ENCODE results near the gene HIGD2B. TPM values are rescaled to one million over a fixed set of nuclear protein-coding genes. Genes with fewer than 3 reads are reported as not detected.
"Not testable (repeated sequence)": the region's sequence is repeated elsewhere in the genome, so short reads cannot be mapped to it uniquely, and the experiment has no call there.

The HIGD2B gene
- polyA plus RNA-seq, 1 experiment: not detected

DNA sequence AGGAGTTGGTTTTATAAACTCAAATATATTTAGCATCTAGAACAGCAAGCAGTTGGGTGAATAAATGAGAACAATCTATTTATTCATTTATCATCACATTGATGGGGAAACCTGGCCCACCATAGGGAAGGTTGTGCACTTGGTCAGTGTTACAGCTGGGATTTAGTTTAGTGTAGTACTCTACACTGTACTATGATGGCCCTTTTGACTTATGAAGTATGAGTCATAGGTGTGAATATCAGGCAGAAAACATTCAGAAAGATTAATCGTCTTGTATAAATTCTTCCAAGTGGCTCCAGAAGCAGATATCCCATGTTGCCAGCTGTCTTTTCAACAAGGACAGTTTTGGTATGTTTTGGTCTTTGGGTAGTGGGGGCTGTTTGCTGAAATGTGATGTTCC lies 38.0 kb upstream of the HIGD2B start:
- no peak for DNase-seq (ENCODE audit: low read depth, low spot score)
- Histone ChIP-seq H3K27me3 (ENCODE audit: control insufficient read depth, insufficient read depth, low read length) (no peaks in the 10 kb centered on the region), H3K27ac (ENCODE audit: low read depth, low read length) (no peak overlapping the region), H3K9me3 (ENCODE audit: control insufficient read depth, insufficient read depth, low read length) (no peaks in the 10 kb centered on the region), H3K4me3 (ENCODE audit: low read depth, low read length) (no peak overlapping the region)
- TF ChIP-seq, protein P1, sequence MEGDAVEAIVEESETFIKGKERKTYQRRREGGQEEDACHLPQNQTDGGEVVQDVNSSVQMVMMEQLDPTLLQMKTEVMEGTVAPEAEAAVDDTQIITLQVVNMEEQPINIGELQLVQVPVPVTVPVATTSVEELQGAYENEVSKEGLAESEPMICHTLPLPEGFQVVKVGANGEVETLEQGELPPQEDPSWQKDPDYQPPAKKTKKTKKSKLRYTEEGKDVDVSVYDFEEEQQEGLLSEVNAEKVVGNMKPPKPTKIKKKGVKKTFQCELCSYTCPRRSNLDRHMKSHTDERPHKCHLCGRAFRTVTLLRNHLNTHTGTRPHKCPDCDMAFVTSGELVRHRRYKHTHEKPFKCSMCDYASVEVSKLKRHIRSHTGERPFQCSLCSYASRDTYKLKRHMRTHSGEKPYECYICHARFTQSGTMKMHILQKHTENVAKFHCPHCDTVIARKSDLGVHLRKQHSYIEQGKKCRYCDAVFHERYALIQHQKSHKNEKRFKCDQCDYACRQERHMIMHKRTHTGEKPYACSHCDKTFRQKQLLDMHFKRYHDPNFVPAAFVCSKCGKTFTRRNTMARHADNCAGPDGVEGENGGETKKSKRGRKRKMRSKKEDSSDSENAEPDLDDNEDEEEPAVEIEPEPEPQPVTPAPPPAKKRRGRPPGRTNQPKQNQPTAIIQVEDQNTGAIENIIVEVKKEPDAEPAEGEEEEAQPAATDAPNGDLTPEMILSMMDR (IDR thresholded peaks at IDR 0.05; ENCODE audit: low read depth, low read length): no peak
- ChIA-PET CTCF (interaction anchor here (0.9 to 4.0 kb wide), 3 partner anchors 10 to 550 kb away, joined by 4 to 73 read pairs (median 54); no protein-coding TSS in a partner anchor), POLR2A (no interaction called here)

DNA sequence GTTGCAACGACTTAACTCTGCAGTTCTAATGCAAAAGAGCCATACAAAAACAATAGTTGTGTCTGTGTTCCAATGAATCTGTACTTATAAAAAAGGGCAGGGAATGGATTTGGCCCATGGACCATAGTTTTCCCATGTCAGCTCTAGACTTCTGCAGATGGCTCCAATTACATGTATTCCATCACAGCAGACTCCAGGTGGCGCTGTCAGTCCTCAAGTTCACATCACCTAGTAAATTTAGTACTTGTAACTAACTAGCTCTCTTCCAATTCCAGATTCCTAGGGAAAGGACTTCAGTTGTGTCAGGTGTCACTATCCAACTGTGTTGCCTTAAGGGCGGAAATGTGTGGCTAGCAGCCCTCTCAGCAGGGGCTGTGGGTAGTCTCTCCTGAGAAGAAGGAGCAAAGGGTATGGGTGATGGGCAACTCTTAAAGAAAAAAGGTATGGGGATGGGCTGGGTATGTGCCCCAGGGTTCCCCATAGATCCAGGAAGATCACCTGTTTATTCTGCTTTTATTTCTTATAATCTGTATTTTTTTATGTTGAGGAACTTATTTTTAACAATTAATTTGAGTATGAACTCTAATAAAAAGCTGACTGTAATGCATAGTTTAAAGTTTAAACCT lies 36.2 kb upstream of the HIGD2B start:
- Histone ChIP-seq H3K27me3 (ENCODE audit: control insufficient read depth, insufficient read depth, low read length) (no peaks in the 10 kb centered on the region), H3K9me3 (ENCODE audit: control insufficient read depth, insufficient read depth, low read length) (no peaks in the 10 kb centered on the region), H3K27ac (ENCODE audit: low read depth, low read length) (no peak overlapping the region), H3K4me3 (ENCODE audit: low read depth, low read length) (no peak overlapping the region)
- TF ChIP-seq, protein P1 (IDR thresholded peaks at IDR 0.05; ENCODE audit: low read depth, low read length): peak; percentile 79
- CTCF ChIA-PET: interaction anchor here (0.7 to 4.0 kb wide), 34 partner anchors 9 to 558 kb away, joined by 3 to 73 read pairs (median 6); no protein-coding TSS in a partner anchor
- DNase-seq (ENCODE audit: low read depth, low spot score): peak; percentile 47
- POLR2A ChIA-PET: no interaction called here

DNA sequence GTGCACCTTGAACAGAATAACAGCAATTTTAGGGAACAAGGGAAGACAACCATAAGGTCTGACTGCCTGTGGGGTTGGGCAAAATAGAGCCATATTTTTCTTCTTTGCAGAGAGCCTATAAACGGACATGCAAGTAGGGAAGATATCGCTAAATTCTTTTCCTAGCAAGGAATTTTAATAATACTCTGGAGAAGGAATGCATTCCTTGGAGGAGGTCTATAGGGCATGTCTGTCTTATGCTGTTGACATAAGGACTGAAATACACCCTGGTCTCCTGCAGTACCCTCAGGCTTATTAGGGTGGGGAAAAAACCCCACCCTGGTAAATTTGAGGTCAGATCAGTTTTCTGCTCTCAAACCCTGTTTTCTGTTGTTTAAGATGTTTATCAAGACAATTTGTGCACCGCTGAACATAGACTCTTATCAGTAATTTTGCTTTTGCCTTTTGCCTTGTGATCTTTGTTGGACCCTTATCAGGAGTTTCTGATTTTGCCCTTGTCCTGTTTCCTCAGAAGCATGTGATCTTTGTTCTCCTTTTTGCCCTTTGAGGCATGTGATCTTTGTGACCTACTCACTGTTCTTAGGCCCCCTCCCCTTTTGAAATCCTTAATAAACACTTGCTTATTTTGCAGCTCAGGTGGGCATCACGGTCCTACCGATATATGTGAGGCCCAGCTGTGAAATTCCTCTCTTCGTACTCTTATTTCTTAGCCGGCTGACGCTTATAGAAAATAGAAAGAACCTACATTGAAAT lies 22.7 kb upstream of the HIGD2B start:
- CTCF ChIA-PET: interaction anchor here (1.4 kb wide), 1 partner anchor 13 kb away, joined by 5 read pairs; no protein-coding TSS in a partner anchor
- H3K27me3 ChIP-seq (ENCODE audit: control insufficient read depth, insufficient read depth, low read length); DNase-seq (ENCODE audit: low read depth, low spot score); POLR2A ChIA-PET; H3K4me3 ChIP-seq (ENCODE audit: low read depth, low read length); H3K9me3 ChIP-seq (ENCODE audit: control insufficient read depth, insufficient read depth, low read length); H3K27ac ChIP-seq (ENCODE audit: low read depth, low read length): not testable (repeated sequence)

DNA sequence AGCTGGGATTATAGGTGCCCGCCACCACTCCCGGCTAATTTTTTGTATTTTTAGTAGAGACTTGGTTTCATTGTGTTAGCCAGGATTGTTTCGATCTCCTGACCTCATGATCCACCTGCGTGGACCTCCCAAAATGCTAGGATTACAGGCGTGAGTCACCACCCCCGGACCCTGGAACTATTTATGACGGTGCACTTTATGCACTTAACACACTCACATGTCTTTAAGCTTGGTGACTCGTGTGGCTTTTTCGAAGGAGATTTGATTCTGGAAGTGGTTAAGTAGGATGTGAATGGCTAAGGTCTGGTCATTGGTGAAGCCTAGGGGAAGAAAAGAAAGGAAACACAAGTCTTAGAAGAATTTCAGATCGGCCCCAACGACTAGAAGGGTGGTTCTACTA lies 20.3 kb upstream of the HIGD2B start:
- TF ChIP-seq, protein P1 (IDR thresholded peaks at IDR 0.05; ENCODE audit: low read depth, low read length): no peak
- Histone ChIP-seq H3K9me3 (ENCODE audit: control insufficient read depth, insufficient read depth, low read length) (no peaks in the 10 kb centered on the region), H3K27me3 (ENCODE audit: control insufficient read depth, insufficient read depth, low read length) (no peaks in the 10 kb centered on the region), H3K27ac (ENCODE audit: low read depth, low read length) (no peak overlapping the region), H3K4me3 (ENCODE audit: low read depth, low read length) (no peak overlapping the region)
- DNase-seq (ENCODE audit: low read depth, low spot score): no peak
- ChIA-PET CTCF (interaction anchor here (1.6 to 3.4 kb wide), 2 partner anchors 16 to 107 kb away, joined by 5 to 24 read pairs; no protein-coding TSS in a partner anchor), POLR2A (no interaction called here)

DNA sequence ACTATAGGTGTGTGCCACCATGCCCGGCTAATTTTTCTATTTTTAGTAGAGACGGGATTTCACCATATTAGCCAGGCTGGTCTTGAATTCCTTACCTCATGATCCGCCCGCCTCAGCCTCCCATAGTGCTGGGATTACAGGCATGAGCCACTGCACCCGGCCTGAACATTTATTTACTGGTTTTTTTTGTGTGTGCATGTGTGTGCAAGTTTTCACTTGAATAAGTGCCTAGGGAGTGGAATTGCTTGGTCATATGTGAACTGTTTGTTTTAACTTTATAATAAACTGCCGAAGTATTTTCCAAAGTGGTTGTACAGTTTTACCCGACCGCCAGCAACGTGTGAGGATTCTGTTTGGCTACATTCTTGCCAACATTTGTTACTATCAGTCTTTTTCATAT lies 14.1 kb upstream of the HIGD2B start:
- ChIA-PET POLR2A (no interaction called here), CTCF (interaction anchor here (2.0 kb wide), 1 partner anchor 22 kb away, joined by 8 read pairs; no protein-coding TSS in a partner anchor)

More for the DNA sequence above, 14.1 kb upstream of the HIGD2B start:
- TF ChIP-seq, protein P1 (IDR thresholded peaks at IDR 0.05; ENCODE audit: low read depth, low read length): no peak
- no peak overlapping the region for H3K4me3 ChIP-seq (ENCODE audit: low read depth, low read length)
- H3K27ac ChIP-seq (ENCODE audit: low read depth, low read length): no peak overlapping the region
- no peak for DNase-seq (ENCODE audit: low read depth, low spot score)
- no peaks in the 10 kb centered on the region for H3K27me3 ChIP-seq (ENCODE audit: control insufficient read depth, insufficient read depth, low read length)
- H3K9me3 ChIP-seq (ENCODE audit: control insufficient read depth, insufficient read depth, low read length): no peaks in the 10 kb centered on the region

Data from AG04450 (cell line).